ENCODE measurements around the gene IL3.
A peak's percentile ranks its signal among the peaks of the same experiment; 100 is the strongest.

Gene IL3

GRCh38 chr5:132057498-132058255, 2.8 kb upstream of the IL3 start:
- TF ChIP-seq, protein P1, sequence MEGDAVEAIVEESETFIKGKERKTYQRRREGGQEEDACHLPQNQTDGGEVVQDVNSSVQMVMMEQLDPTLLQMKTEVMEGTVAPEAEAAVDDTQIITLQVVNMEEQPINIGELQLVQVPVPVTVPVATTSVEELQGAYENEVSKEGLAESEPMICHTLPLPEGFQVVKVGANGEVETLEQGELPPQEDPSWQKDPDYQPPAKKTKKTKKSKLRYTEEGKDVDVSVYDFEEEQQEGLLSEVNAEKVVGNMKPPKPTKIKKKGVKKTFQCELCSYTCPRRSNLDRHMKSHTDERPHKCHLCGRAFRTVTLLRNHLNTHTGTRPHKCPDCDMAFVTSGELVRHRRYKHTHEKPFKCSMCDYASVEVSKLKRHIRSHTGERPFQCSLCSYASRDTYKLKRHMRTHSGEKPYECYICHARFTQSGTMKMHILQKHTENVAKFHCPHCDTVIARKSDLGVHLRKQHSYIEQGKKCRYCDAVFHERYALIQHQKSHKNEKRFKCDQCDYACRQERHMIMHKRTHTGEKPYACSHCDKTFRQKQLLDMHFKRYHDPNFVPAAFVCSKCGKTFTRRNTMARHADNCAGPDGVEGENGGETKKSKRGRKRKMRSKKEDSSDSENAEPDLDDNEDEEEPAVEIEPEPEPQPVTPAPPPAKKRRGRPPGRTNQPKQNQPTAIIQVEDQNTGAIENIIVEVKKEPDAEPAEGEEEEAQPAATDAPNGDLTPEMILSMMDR (IDR thresholded peaks at IDR 0.05), result no peak
- Histone ChIP-seq H3K27ac (no peak overlapping the region), H3K4me3 (no peak overlapping the region)
- DNase-seq (ENCODE audit: low spot score), result no peak

DNA sequence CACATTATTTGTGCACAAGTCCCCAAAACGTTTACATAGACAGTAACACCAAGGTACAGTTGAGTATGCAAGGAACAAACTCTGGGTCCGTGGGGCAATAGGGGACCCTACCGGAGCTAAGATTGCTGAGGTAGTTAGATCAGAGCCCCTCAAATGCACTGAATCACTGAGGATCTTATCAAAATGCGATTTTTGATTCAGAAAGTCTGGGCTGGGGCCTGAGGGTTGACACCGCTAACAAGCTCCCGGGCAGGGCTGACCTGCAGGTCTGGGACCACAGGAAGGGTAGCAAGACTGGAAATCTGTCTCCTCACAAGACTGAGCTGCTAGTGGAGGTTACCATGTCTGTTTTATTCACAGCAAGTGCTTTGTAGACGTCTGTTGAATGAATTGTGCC, 1.8 kb upstream of the IL3 start:
- no peak for DNase-seq (ENCODE audit: low spot score)

GRCh38 chr5:132059043-132059695, 1.3 kb upstream of the IL3 start:
- H3K4me3 ChIP-seq, result no peak overlapping the region
- TF ChIP-seq, protein P1 (IDR thresholded peaks at IDR 0.05), result no peak
- no peak overlapping the region for H3K27ac ChIP-seq
- DNase-seq (ENCODE audit: low spot score), result peak; percentile 52

More for the DNA sequence above, 1.8 kb upstream of the IL3 start:
- TF ChIP-seq, protein P1 (IDR thresholded peaks at IDR 0.05), result no peak
- no peak overlapping the region for H3K27ac ChIP-seq
- H3K4me3 ChIP-seq, result no peak overlapping the region

GRCh38 chr5:132059696-132060500, 557 bp upstream of the IL3 start:
- TF ChIP-seq, protein P1 (IDR thresholded peaks at IDR 0.05), result no peak
- no peak overlapping the region for H3K27ac ChIP-seq
- H3K4me3 ChIP-seq, result no peak overlapping the region
- peak; percentile 63 for DNase-seq (ENCODE audit: low spot score)

GRCh38 chr5:132063090-132063911, 2.8 kb downstream of the IL3 start:
- Histone ChIP-seq H3K27ac (no peak overlapping the region), H3K4me3 (no peak overlapping the region)
- DNase-seq (ENCODE audit: low spot score), result no peak
- TF ChIP-seq, protein P1 (IDR thresholded peaks at IDR 0.05), result peak; percentile 91

DNA sequence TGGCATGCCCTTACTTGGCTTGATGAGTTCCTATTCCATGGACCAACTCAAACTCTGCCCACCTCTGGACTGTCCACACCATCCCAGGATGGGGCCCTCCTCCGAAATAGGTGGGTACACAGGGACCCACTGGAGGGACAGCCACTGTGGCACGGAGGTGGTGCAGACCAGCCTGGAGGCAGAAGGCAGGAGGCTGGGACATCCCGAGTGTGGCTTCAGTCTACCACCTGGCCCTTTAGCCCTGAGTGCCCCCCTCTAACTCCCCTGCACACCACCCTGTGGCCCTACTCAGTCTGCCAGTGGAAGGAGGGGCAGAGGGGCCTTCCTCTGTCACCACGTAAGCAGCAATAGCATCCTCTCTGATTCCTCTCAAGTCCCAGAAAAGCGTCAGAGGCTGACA, 3.7 kb downstream of the IL3 start:
- Histone ChIP-seq H3K4me3 (no peak overlapping the region), H3K27ac (no peak overlapping the region)
- no peak for DNase-seq (ENCODE audit: low spot score)
- TF ChIP-seq, protein P1 (IDR thresholded peaks at IDR 0.05), result no peak
